Fibroblast of skin of right biceps (primary cell): ENCODE measurements around the gene NUMB.

Experiments
- DNase-seq: peaks from one replicate; pipeline ENCODE4 v3.0.0-alpha.2; 2013

Gene NUMB

DNA sequence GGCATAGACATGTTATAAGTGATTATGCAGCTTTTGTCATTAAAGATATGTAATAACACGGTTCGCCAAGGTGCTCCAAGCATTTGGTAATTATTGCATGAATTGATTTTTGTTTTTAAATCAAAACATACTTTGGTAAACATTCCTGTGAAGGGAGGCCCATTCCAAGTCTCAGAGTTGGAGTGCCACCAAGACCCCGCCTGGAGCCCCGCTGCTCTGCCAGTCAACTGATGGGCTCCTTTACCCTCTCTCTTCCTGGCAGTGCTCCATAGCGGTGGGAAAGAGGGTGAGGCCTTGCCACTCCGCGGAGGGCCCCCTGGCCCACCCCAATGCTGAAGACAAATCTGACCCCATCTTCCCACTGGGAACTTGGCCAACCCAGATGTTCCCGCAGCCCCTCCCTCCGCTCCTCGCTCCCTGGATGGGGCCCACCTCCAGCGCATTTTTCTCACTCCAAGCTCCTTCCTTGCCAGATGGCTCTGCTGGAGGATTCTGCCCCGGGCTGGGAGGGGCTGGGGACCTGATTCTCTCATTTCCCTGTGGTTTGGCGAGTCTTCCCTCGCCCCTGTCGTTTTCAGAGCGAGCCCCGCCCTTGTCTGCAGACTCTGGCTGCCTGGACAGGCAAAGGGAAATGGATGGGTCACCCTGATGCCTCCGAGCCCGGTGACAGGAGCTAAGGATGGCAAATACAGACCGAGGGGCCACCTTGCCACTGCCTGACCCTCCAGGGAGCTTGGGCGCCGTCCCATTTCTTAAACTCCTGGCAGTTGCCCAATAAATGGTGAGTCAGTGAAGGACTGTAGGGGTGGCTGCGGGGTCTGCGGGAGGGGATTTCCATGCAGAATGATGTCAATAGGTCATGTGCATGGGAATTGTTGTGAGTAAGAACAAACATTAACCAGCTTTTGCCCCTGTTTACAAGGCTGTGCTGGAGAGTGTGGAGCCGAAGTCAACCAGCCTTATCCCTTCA, 230.2 kb downstream of the NUMB start:
- DNase-seq, result peak; percentile 86

DNA sequence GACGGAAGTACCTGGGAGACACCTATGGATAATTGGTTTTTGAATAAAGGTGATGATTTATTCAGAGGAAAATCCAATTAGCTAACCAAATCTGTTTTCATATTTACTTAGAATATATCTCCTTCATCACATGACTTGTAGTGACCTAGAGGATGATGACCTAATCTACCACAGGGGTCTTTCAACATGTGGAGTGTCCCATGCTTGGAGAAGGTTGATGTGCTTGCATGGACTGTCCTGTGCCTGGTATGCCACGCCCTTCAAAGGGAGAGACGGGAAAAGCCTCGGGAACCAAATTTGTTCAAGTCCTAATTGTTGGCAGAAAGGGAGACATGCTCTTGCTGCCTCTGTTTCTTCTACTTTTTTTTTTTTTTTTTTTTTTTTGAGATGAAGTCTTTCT, 232.8 kb downstream of the NUMB start:
- DNase-seq, result no peak
